ENCODE measurements around the gene COX6A2. TPM values are rescaled to one million over a fixed set of nuclear protein-coding genes. Genes with fewer than 3 reads are reported as not detected.

Gene COX6A2
- polyA plus RNA-seq, 1 experiment: not detected

DNA sequence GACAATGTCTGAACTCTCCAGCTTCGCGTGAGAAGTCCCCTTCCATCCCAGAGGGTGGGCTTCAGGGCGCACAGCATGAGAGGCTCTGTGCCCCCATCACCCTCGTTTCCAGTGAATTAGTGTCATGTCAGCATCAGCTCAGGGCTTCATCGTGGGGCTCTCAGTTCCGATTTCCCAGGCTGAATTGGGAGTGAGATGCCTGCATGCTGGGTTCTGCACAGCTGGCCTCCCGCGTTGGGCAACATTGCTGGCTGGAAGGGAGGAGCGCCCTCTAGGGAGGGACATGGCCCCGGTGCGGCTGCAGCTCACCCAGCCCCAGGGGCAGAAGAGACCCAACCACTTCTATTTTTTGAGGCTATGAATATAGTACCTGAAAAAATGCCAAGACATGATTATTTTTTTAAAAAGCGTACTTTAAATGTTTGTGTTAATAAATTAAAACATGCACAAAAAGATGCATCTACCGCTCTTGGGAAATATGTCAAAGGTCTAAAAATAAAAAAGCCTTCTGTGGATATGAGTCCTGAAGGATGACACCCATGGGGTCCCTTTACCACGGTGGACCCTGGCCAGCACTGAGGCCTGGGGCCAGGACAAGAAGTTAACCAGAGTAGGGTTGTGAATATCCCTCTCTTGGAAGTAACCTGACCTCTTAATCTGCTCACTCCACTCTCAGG lies 45.5 kb downstream of the COX6A2 start:
- CTCF ChIA-PET: interaction anchor here (0.6 to 2.0 kb wide), 13 partner anchors 9 to 418 kb away, joined by 3 to 9 read pairs (median 4); partner anchors contain the start of gene ZNF843
- peak; percentile 83 for TF ChIP-seq CTCF (IDR thresholded peaks at IDR 0.05; ENCODE audit: insufficient read depth, low read depth, low read length)
- POLR2A ChIA-PET: no interaction called here

GRCh38 chr16:31380201-31380600 lies 48.0 kb downstream of the COX6A2 start:
- POLR2A ChIA-PET: no interaction called here
- DNase-seq (ENCODE audit: low read depth): no peak
- H3K27me3 ChIP-seq (ENCODE audit: control insufficient read depth, insufficient read depth, low read length): no peaks in the 10 kb centered on the region; the same call in 1 of the 2 replicates
- TF ChIP-seq CTCF (IDR thresholded peaks at IDR 0.05; ENCODE audit: insufficient read depth, low read depth, low read length): no peak
- CTCF ChIA-PET: no interaction called here
- no peak overlapping the region for H3K4me3 ChIP-seq (ENCODE audit: low read depth, low read length)
- H3K36me3 ChIP-seq (ENCODE audit: control insufficient read depth, insufficient read depth, low read length): no peaks in the 10 kb centered on the region

More for the DNA sequence above, 45.5 kb downstream of the COX6A2 start:
- DNase-seq (ENCODE audit: low read depth): no peak
- Histone ChIP-seq H3K36me3 (ENCODE audit: control insufficient read depth, insufficient read depth, low read length) (no peaks in the 10 kb centered on the region), H3K27me3 (ENCODE audit: control insufficient read depth, insufficient read depth, low read length) (no peaks in the 10 kb centered on the region; the same call in 1 of the 2 replicates), H3K4me3 (ENCODE audit: low read depth, low read length) (no peak overlapping the region)

Other genes starting within 250 kb of the COX6A2 start
- gene FUS, start 248.2 kb downstream of the COX6A2 start, polyA plus RNA-seq (2011; rRNA removed): 109 and 113 TPM in 2 replicates
- 15.8 and 23.9 TPM in 2 replicates for gene PYCARD, start 225.6 kb downstream of the COX6A2 start, polyA plus RNA-seq (2011; rRNA removed)
- not detected in 2 replicates for gene TRIM72, start 214.2 kb downstream of the COX6A2 start, polyA plus RNA-seq (2011; rRNA removed)
- gene PYDC1, start 211.2 kb downstream of the COX6A2 start, polyA plus RNA-seq (2011; rRNA removed): not detected in 2 replicates
- not detected in 2 replicates for gene ITGAM, start 168.4 kb downstream of the COX6A2 start, polyA plus RNA-seq (2011; rRNA removed)
- gene ITGAX, start 73.2 kb downstream of the COX6A2 start, polyA plus RNA-seq (2011; rRNA removed): not detected in 2 replicates
- not detected in 2 replicates for gene ITGAD, start 35.0 kb downstream of the COX6A2 start, polyA plus RNA-seq (2011; rRNA removed)
- 0.56 and 0.87 TPM in 2 replicates for gene ZNF843, start 14.4 kb upstream of the COX6A2 start, polyA plus RNA-seq (2011; rRNA removed)
- 3.0 and 6.4 TPM in 2 replicates for gene ARMC5, start 31.1 kb upstream of the COX6A2 start, polyA plus RNA-seq (2011; rRNA removed)
- gene TGFB1I1, start 43.8 kb upstream of the COX6A2 start, polyA plus RNA-seq (2011; rRNA removed): 56.4 and 92.3 TPM in 2 replicates
- gene SLC5A2, start 54.8 kb upstream of the COX6A2 start, polyA plus RNA-seq (2011; rRNA removed): not detected in 2 replicates
- 35.2 and 56.4 TPM in 2 replicates for gene RUSF1, start 80.0 kb upstream of the COX6A2 start, polyA plus RNA-seq (2011; rRNA removed)
- gene AHSP, start 99.5 kb upstream of the COX6A2 start, polyA plus RNA-seq (2011; rRNA removed): not detected in 2 replicates

All from BJ (cell line).